ENCODE measurements around the gene SSBP3.

- TF ChIP-seq POLR2A (IDR thresholded peaks at IDR 0.05), result no peak
- no peak for TF ChIP-seq CTCF (IDR thresholded peaks at IDR 0.05)
Measured at GRCh38 chr1:54244655-54245054, 161.5 kb downstream of the SSBP3 start.
